HEK293 (cell line): ENCODE measurements around the gene PPP2R5E.

Experiments used
- CTCF ChIA-PET: fragments of 350-600 bp; formaldehyde crosslinking; extraction: SDS; loops from one replicate; lab custom pipeline; 2021; ENCODE audit warnings: antibody characterized with exemption; lab: Yijun Ruan, JAX
- POLR2A ChIA-PET: fragments of 300-600 bp; formaldehyde crosslinking; extraction: SDS; loops from one replicate; lab custom pipeline; 2020; ENCODE audit warnings: antibody characterized with exemption, inconsistent platforms; lab: Yijun Ruan, JAX
- H3K27ac ChIP-seq: fragments of 200-500 bp; sonication (Bioruptor generic); 2 replicates; pipeline ENCODE4 v1.5.1; 2014; ENCODE audit warnings: low read depth, low read length, control low read depth, inconsistent platforms; ENCODE audit errors: extremely low read depth
- H3K36me3 ChIP-seq, 2 experiments: fragments of 200-500 bp in 1 of 2; sonication (Bioruptor generic) in 1 of 2; 1 replicate in 1 of 2; 2 replicates in 1 of 2; pipeline ENCODE4 v1.5.1; 2014 to 2017; ENCODE audit warnings: inconsistent platforms in 2 of 2, low read length in 2 of 2; ENCODE audit not compliant: control insufficient read depth in 2 of 2, insufficient read depth in 1 of 2
- H3K4me1 ChIP-seq: fragments of 200-500 bp; sonication (Bioruptor generic); 2 replicates; pipeline ENCODE4 v1.5.1; 2014; ENCODE audit warnings: mild to moderate bottlenecking, low read length, inconsistent platforms; ENCODE audit not compliant: control insufficient read depth, insufficient read depth
- H3K4me3 ChIP-seq: 2 replicates; pipeline ENCODE4 v1.5.1; 2011; ENCODE audit warnings: low read depth, mild to moderate bottlenecking, control low read depth, low read length, moderate library complexity
- H3K9me3 ChIP-seq: fragments of 200-500 bp; sonication (Bioruptor generic); 2 replicates; pipeline ENCODE4 v1.5.1; 2014; ENCODE audit warnings: low read depth, low read length, inconsistent platforms; ENCODE audit not compliant: control insufficient read depth, insufficient read depth
- BCL6B ChIP-seq: fragments of 450-650 bp; formaldehyde crosslinking; IDR thresholded peaks from 2 replicates; pipeline ENCODE4 v1.5.1; 2017; ENCODE audit warnings: missing biosample characterization, missing genetic modification characterization
- HIC1 ChIP-seq: fragments of 450-650 bp; formaldehyde crosslinking; IDR thresholded peaks from 2 replicates; pipeline ENCODE4 v1.5.1; 2016; ENCODE audit warnings: missing biosample characterization, missing genetic modification characterization
- PRDM6 ChIP-seq: fragments of 450-650 bp; formaldehyde crosslinking; IDR thresholded peaks from 2 replicates; pipeline ENCODE4 v1.5.1; 2017; ENCODE audit warnings: missing biosample characterization, missing genetic modification characterization
- SP3 ChIP-seq: fragments of 450-650 bp; formaldehyde crosslinking; IDR thresholded peaks from 2 replicates; pipeline ENCODE4 v1.5.1; 2016; ENCODE audit warnings: missing biosample characterization, missing genetic modification characterization
- SP7 ChIP-seq: fragments of 450-650 bp; formaldehyde crosslinking; IDR thresholded peaks from 2 replicates; pipeline ENCODE4 v1.5.1; 2016; ENCODE audit warnings: missing biosample characterization, missing genetic modification characterization
- YY2 ChIP-seq: fragments of 450-650 bp; formaldehyde crosslinking; IDR thresholded peaks from 2 replicates; pipeline ENCODE4 v1.5.1; 2016; ENCODE audit warnings: missing biosample characterization, missing genetic modification characterization
- ZBTB48 ChIP-seq: fragments of 450-650 bp; formaldehyde crosslinking; IDR thresholded peaks from 2 replicates; pipeline ENCODE4 v1.5.1; 2016; ENCODE audit warnings: missing biosample characterization, missing genetic modification characterization
- ZBTB6 ChIP-seq: fragments of 450-650 bp; formaldehyde crosslinking; IDR thresholded peaks from 2 replicates; pipeline ENCODE4 v1.5.1; 2017; ENCODE audit warnings: missing biosample characterization, missing genetic modification characterization
- ZBTB8A ChIP-seq: fragments of 450-650 bp; formaldehyde crosslinking; IDR thresholded peaks from 2 replicates; pipeline ENCODE4 v1.5.1; 2016; ENCODE audit warnings: missing biosample characterization, missing genetic modification characterization
- ZFP37 ChIP-seq: fragments of 450-650 bp; formaldehyde crosslinking; IDR thresholded peaks from 2 replicates; pipeline ENCODE4 v1.5.1; 2016; ENCODE audit warnings: missing biosample characterization, missing genetic modification characterization
- ZNF157 ChIP-seq: fragments of 450-650 bp; formaldehyde crosslinking; IDR thresholded peaks from 2 replicates; pipeline ENCODE4 v1.5.1; 2016; ENCODE audit warnings: missing biosample characterization, missing genetic modification characterization
- ZNF18 ChIP-seq: fragments of 450-650 bp; formaldehyde crosslinking; IDR thresholded peaks from 2 replicates; pipeline ENCODE4 v1.5.1; 2016; ENCODE audit warnings: missing biosample characterization, missing genetic modification characterization
- ZNF366 ChIP-seq: fragments of 450-650 bp; formaldehyde crosslinking; conservative IDR thresholded peaks from 2 replicates; pipeline ENCODE4 v1.5.1; 2016; ENCODE audit warnings: missing biosample characterization, missing genetic modification characterization
- ZNF555 ChIP-seq: fragments of 450-650 bp; formaldehyde crosslinking; conservative IDR thresholded peaks from 2 replicates; pipeline ENCODE4 v1.5.1; 2017; ENCODE audit warnings: missing biosample characterization, mild to moderate bottlenecking, missing genetic modification characterization, inconsistent platforms
- ZNF571 ChIP-seq: fragments of 450-650 bp; formaldehyde crosslinking; IDR thresholded peaks from 2 replicates; pipeline ENCODE4 v1.5.0; 2017; ENCODE audit warnings: missing biosample characterization, missing genetic modification characterization
- ZNF670 ChIP-seq: fragments of 450-650 bp; formaldehyde crosslinking; IDR thresholded peaks from 2 replicates; pipeline ENCODE4 v1.5.1; 2016; ENCODE audit warnings: missing biosample characterization, missing genetic modification characterization, low read depth
- TF ChIP-seq, protein P1 (sequence below): fragments of 450-650 bp; formaldehyde crosslinking; IDR thresholded peaks from 2 replicates; pipeline ENCODE4 v1.5.1; 2016; ENCODE audit warnings: missing biosample characterization, missing genetic modification characterization

PPP2R5E gene

DNA sequence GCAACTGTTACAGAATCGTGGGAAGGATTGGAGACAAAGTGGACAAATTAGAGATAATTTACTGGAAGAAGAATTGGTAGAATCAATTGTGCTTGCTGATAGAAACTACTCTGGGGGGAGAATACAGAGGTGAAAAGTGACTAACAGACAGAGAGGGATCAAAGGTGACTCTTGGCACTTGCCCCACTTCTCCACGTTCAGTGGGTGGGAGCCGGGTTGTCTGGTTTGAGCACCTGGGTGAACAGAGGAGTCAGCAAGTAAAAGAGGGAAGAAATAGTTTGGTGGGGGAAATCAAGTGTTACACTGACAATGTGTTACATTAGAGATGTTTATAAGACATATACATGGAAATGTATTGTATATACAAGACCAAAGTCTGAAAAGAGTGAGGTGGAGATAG lies 69.1 kb downstream of the PPP2R5E start (continued):
- TF ChIP-seq SP3 (tag by site-specific recombination) (no peak), ZBTB6 (tag by site-specific recombination) (no peak)

DNA sequence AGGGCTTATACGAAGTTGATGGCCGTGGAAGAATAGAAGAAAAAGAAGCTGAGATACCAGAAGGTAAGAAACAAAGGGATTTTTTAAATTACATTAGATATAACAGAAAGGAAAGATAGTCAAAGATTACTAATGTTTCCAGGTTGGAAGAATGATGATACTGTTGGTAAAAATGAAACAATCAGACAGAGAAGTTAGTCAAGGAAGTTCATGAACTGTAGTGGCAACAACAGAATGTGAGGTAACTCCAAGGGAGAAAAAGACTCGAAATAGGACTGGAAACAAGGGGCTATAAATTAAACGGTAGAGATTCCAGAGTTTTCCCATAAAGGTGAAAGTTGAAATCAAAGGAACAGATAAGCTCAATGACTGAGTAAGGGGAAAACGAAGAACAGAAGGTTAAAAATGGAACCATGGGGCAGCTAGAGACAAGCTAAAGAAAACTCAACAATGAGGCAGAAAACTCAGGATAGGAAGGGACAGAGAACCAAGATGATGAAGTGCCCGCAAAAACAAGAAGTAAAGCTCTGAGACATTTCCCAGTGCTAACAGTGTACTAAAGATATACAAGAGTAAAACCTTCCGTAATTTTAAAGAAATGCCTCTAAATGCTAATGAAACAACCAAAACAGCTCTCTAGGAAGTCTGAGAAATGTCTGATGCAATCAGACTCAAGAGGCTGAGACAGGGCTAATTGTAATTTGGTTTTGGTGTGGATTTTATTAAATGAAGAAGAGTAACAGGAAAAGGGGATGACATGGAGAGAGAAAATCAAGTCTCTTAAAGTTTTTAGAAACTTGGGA lies 70.0 kb downstream of the PPP2R5E start:
- ChIA-PET POLR2A (no interaction called here), CTCF (interaction anchor here (0.5 to 0.8 kb wide), 4 partner anchors 20 to 417 kb away, joined by 3 to 5 read pairs (median 4); no protein-coding TSS in a partner anchor)
- Histone ChIP-seq H3K9me3 (no peaks in the 10 kb centered on the region), H3K4me3 (no peak overlapping the region), H3K27ac (no peak overlapping the region)
- TF ChIP-seq YY2 (tag by site-specific recombination) = no peak
- 0 out of 2 replicates have a peak, but pooled peaks have one; percentile 42 for TF ChIP-seq PRDM6
- TF ChIP-seq BCL6B (tag by site-specific recombination) = peak; percentile 90
- TF ChIP-seq, all 188 proteins: peak for 2
- H3K36me3 ChIP-seq = no peaks in the 10 kb centered on the region
- peaks cover 36% of the 10 kb centered on the region for H3K4me1 ChIP-seq

DNA sequence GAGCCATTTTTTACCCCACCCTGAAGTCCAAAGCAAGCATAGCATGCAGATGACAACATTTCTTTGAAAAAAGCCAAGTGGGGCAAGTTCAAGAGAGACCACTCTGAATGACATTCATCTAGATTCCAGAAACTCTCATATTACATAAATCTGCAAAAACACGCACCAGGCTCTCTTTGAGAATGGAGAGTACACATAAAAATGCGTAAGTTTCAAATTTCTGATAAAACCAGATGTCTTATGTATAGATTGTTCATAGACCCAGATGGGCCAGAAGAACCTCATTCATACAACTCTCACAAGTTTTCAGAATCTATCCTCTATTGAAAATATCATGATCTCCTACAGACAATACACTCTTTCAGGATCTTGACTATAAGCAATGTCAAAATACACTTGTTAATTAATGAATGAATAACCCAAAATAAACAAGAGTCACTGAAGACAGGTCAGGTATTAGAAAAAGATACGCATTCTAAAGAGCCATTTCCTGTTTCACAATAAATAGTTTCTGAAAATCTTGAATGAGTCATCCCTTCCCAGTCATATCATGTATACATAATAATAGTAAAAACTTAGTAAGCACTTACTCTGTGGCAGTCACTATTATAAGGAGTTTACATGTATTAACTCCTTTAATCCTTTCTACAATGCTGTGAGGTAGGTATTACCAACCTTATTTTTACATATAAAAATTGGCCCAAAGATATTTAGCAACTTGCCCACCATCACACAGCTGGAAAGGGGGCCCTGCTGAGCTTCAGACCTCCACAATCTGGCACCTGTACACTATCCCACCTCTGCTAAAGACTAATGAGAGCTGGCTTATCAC lies 72.0 kb downstream of the PPP2R5E start:
- POLR2A ChIA-PET = no interaction called here
- H3K4me1 ChIP-seq = peaks cover 42% of the 10 kb centered on the region
- CTCF ChIA-PET = interaction anchor here (0.6 kb wide), 1 partner anchor 229 kb away, joined by 3 read pairs; no protein-coding TSS in a partner anchor
- H3K36me3 ChIP-seq = no peaks in the 10 kb centered on the region
- H3K27ac ChIP-seq = no peak overlapping the region; the same call in 1 of the 2 replicates
- H3K4me3 ChIP-seq = no peak overlapping the region
- no peaks in the 10 kb centered on the region for H3K9me3 ChIP-seq
- TF ChIP-seq, protein P1, sequence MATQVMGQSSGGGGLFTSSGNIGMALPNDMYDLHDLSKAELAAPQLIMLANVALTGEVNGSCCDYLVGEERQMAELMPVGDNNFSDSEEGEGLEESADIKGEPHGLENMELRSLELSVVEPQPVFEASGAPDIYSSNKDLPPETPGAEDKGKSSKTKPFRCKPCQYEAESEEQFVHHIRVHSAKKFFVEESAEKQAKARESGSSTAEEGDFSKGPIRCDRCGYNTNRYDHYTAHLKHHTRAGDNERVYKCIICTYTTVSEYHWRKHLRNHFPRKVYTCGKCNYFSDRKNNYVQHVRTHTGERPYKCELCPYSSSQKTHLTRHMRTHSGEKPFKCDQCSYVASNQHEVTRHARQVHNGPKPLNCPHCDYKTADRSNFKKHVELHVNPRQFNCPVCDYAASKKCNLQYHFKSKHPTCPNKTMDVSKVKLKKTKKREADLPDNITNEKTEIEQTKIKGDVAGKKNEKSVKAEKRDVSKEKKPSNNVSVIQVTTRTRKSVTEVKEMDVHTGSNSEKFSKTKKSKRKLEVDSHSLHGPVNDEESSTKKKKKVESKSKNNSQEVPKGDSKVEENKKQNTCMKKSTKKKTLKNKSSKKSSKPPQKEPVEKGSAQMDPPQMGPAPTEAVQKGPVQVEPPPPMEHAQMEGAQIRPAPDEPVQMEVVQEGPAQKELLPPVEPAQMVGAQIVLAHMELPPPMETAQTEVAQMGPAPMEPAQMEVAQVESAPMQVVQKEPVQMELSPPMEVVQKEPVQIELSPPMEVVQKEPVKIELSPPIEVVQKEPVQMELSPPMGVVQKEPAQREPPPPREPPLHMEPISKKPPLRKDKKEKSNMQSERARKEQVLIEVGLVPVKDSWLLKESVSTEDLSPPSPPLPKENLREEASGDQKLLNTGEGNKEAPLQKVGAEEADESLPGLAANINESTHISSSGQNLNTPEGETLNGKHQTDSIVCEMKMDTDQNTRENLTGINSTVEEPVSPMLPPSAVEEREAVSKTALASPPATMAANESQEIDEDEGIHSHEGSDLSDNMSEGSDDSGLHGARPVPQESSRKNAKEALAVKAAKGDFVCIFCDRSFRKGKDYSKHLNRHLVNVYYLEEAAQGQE (tag by site-specific recombination) = no peak
- TF ChIP-seq ZNF571 (tag by site-specific recombination) = no peak
- TF ChIP-seq ZNF366 = peak; percentile 63
- TF ChIP-seq HIC1 (tag by site-specific recombination) = no peak
- TF ChIP-seq ZBTB48 (tag by site-specific recombination) = no peak
- TF ChIP-seq ZNF670 (tag by site-specific recombination) = no peak
- TF ChIP-seq ZBTB8A (tag by site-specific recombination) = no peak
- TF ChIP-seq ZNF157 (tag by site-specific recombination) = no peak
- peak; percentile 69; the same call in 1 of the 2 replicates for TF ChIP-seq SP7 (tag by site-specific recombination)
- TF ChIP-seq ZFP37 (tag by site-specific recombination) = no peak
- no peak for TF ChIP-seq ZNF555 (tag by site-specific recombination)
- TF ChIP-seq ZNF18 (tag by site-specific recombination) = no peak
